Hepatocyte (in vitro differentiated cells): ENCODE measurements around the gene NOS1AP.

Experiments
- CTCF ChIP-seq: fragments of 200-600 bp; sonication (generic); IDR thresholded peaks from 2 replicates; pipeline ENCODE4 v1.5.1; 2016; ENCODE audit warnings: antibody characterized with exemption, mild to moderate bottlenecking; ENCODE audit not compliant: poor library complexity
- EZH2 ChIP-seq: fragments of 200-600 bp; sonication (generic); IDR thresholded peaks from 2 replicates; pipeline ENCODE4 v1.6.1; 2016; ENCODE audit warnings: antibody characterized with exemption, mild to moderate bottlenecking, borderline replicate concordance

DNA sequence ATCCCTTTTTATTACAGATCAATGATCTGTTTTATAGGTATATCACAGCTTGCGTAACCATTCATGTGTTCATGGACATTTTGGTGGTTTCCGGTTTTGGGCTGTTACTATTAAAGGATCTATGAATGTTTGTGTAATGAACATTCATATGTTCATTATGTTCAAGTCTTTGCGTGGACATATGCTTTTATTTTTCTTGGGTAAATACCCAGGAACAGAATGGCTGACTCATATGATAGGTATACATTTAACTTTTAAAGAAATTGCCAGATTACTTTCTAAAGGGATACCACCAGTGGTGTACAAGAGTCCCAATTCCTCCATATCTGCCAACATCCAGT lies 233.5 kb downstream of the NOS1AP start:
- no peak for TF ChIP-seq CTCF
- TF ChIP-seq EZH2, result no peak
